ENCODE measurements around the gene UBE3B. TPM values are rescaled to one million over a fixed set of nuclear protein-coding genes. Genes with fewer than 3 reads are reported as not detected.

Gene UBE3B
- total RNA-seq, 1 experiment from 2014 or later, result 3,976 TPM

- Histone ChIP-seq H3K36me3 (peaks cover 68% of the 10 kb centered on the region), H3K27me3 (replicated peaks) (no peaks in the 10 kb centered on the region), H3K9me3 (replicated peaks) (no peaks in the 10 kb centered on the region), H3K4me1 (replicated peaks) (peaks cover 18% of the 10 kb centered on the region), H3K4me3 (no peak overlapping the region), H3K27ac (no peak overlapping the region)
- DNase-seq (ENCODE audit: low read depth in 1 of 2, low spot score in 2 of 2), result no peak
These were observed 46.1 kb downstream of the UBE3B start for GRCh38 chr12:109523504-109523903.

DNA sequence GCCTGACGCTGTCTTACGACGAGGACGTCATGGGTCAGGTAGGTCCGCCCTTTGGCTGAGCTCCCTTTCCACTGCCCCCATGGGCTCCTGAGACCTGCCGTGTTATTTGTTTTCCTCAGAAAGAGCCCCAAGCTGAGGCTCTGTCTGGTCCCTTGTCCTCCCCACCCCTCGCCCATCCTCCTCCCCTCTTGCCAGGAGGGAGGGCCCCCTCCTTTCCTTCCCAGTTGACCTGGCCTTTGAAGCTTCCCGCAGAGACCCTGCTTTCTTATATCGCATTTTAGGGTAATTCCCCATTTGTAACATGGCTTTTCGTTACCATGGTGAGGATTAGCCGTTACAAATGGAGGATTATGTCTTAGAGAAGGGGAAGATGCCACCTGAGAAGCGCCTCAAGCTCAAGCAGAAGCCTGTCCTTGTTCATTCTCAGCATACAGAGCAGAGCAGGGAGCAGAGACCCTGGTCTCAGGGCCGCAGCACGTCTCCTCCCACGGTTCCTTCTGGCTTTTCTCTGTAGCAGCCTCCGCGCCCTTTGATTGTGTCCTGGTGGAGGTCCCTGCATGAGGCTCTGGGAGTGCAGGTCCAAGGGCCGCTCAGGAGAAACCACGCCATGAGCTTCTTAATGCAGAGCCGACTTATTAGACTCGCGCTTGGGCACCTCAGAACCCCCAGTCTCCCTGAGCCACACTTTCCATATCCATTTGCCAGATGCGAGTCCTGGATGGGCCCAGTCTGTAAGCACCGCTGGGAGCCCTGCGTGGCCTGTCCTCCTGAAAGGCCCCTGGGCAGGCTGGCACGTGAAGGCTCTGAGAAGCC is 47.2 kb downstream of the UBE3B start:
- H3K36me3 ChIP-seq, result peaks cover 58% of the 10 kb centered on the region
- DNase-seq (ENCODE audit: low read depth in 1 of 2, low spot score in 2 of 2), result no peak
- H3K9me3 ChIP-seq (replicated peaks), result no peaks in the 10 kb centered on the region
- no peaks in the 10 kb centered on the region for H3K27me3 ChIP-seq (replicated peaks)
- no peak overlapping the region for H3K4me3 ChIP-seq
- H3K4me1 ChIP-seq (replicated peaks), result peaks cover 6% of the 10 kb centered on the region
- no peak overlapping the region for H3K27ac ChIP-seq

DNA sequence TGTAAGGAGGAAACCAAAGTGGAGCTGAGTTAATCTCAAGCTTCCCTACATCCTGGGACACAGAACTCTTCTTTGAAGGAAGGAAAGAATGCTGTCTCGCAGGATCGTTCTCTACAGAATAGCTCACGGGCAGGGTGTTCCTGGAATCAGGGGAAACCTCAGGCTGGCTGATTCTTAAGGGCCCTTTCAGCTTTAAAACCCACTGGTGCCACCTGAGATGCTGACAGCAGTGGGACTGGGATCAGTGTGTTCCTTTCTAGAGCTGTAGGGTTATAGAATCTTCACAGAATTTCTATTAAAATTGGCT is 47.8 kb downstream of the UBE3B start:
- no peaks in the 10 kb centered on the region for H3K27me3 ChIP-seq (replicated peaks)
- H3K4me3 ChIP-seq, result no peak overlapping the region
- peaks cover 56% of the 10 kb centered on the region for H3K36me3 ChIP-seq
- H3K27ac ChIP-seq, result no peak overlapping the region
- no peaks in the 10 kb centered on the region for H3K9me3 ChIP-seq (replicated peaks)
- peaks cover under 1% of the 10 kb centered on the region; the same call in 1 of the 2 replicates for H3K4me1 ChIP-seq (replicated peaks)
- no peak for DNase-seq (ENCODE audit: low read depth in 1 of 2, low spot score in 2 of 2)

DNA sequence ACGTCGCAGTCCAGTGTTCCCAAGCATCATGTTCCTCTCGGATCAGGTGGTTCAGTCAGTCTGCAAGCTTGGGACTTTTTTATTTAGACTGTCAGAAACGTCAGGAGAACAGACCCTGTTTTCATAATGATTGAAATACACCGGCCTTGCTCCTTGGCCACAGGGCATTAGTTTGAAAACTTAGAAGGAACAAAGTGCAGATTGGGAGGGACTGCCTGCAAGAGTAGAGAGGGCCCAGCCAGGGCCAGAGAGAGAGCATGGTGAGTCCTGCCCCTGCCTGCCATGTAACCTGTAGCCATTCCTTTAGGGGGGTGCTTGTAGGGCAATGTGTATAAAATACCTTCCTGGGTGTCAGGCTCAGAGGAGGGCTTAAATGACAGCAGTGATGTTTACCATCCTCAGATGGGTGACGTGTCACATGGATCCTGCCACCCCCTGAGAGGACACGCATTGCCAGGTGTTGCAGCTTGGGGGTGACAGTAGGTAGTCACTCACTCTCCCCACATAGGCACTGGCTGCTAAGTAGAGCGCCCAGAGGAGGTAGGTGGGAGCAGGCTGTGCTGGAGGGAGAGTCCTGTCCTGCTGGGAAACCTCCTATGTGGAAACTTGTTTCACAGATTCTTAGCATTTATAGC is 50.2 kb downstream of the UBE3B start:
- Histone ChIP-seq H3K4me3 (no peak overlapping the region), H3K36me3 (peaks cover 43% of the 10 kb centered on the region), H3K27me3 (replicated peaks) (no peaks in the 10 kb centered on the region), H3K4me1 (replicated peaks) (peaks cover 5% of the 10 kb centered on the region), H3K9me3 (replicated peaks) (no peaks in the 10 kb centered on the region), H3K27ac (no peak overlapping the region)
- DNase-seq (ENCODE audit: low read depth in 1 of 2, low spot score in 2 of 2), result no peak

- Histone ChIP-seq H3K4me3 (no peak overlapping the region), H3K27me3 (replicated peaks) (no peaks in the 10 kb centered on the region), H3K4me1 (replicated peaks) (peaks cover 5% of the 10 kb centered on the region), H3K27ac (no peak overlapping the region), H3K36me3 (peaks cover 34% of the 10 kb centered on the region), H3K9me3 (replicated peaks) (no peaks in the 10 kb centered on the region)
- DNase-seq (ENCODE audit: low read depth in 1 of 2, low spot score in 2 of 2), result no peak
These were observed 52.5 kb downstream of the UBE3B start for GRCh38 chr12:109529691-109530640.

GRCh38 chr12:109531411-109531810 is 54.0 kb downstream of the UBE3B start:
- no peak for DNase-seq (ENCODE audit: low read depth in 1 of 2, low spot score in 2 of 2)
- H3K27ac ChIP-seq, result no peak overlapping the region

GRCh38 chr12:109532721-109533486 is 55.5 kb downstream of the UBE3B start:
- DNase-seq (ENCODE audit: low read depth in 1 of 2, low spot score in 2 of 2), result no peak
- peaks cover 25% of the 10 kb centered on the region for H3K36me3 ChIP-seq
- no peak overlapping the region for H3K4me3 ChIP-seq
- H3K4me1 ChIP-seq (replicated peaks), result peaks cover 5% of the 10 kb centered on the region
- H3K27me3 ChIP-seq (replicated peaks), result no peaks in the 10 kb centered on the region
- no peaks in the 10 kb centered on the region for H3K9me3 ChIP-seq (replicated peaks)
- no peak overlapping the region for H3K27ac ChIP-seq

More at GRCh38 chr12:109531411-109531810, 54.0 kb downstream of the UBE3B start:
- Histone ChIP-seq H3K27me3 (replicated peaks) (no peaks in the 10 kb centered on the region), H3K4me3 (no peak overlapping the region), H3K9me3 (replicated peaks) (no peaks in the 10 kb centered on the region), H3K36me3 (peaks cover 33% of the 10 kb centered on the region), H3K4me1 (replicated peaks) (peaks cover 5% of the 10 kb centered on the region)

GRCh38 chr12:109533487-109533740 is 56.0 kb downstream of the UBE3B start:
- H3K36me3 ChIP-seq, result peaks cover 27% of the 10 kb centered on the region
- DNase-seq (ENCODE audit: low read depth in 1 of 2, low spot score in 2 of 2), result no peak
- no peaks in the 10 kb centered on the region for H3K27me3 ChIP-seq (replicated peaks)
- no peak overlapping the region for H3K27ac ChIP-seq
- H3K9me3 ChIP-seq (replicated peaks), result no peaks in the 10 kb centered on the region
- H3K4me3 ChIP-seq, result no peak overlapping the region
- H3K4me1 ChIP-seq (replicated peaks), result peaks cover 6% of the 10 kb centered on the region

DNA sequence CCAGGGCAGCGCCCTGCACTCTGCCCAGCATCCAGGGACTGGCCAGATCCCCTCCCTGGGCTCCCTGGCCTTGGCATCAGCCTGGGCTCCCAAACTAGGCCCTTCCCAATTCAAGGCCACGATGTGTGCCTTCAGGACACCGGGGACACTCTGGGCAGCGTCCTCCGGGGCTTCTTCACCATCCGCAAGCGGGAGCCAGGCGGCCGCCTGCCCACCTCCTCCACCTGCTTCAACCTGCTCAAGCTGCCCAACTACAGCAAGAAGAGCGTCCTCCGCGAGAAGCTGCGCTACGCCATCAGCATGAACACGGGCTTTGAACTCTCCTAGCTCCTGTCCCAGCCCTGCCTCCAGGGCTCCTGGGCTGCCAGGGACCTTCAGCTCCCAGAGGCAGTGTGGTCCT is 57.0 kb downstream of the UBE3B start:
- DNase-seq (ENCODE audit: low read depth in 1 of 2, low spot score in 2 of 2), result no peak

GRCh38 chr12:109535231-109535862 is 57.9 kb downstream of the UBE3B start:
- Histone ChIP-seq H3K4me1 (replicated peaks) (peaks cover 23% of the 10 kb centered on the region), H3K27me3 (replicated peaks) (no peaks in the 10 kb centered on the region), H3K4me3 (no peak overlapping the region), H3K27ac (no peak overlapping the region), H3K36me3 (peaks cover 24% of the 10 kb centered on the region), H3K9me3 (replicated peaks) (no peaks in the 10 kb centered on the region)
- no peak for DNase-seq (ENCODE audit: low read depth in 1 of 2, low spot score in 2 of 2)

More for the DNA sequence above, 57.0 kb downstream of the UBE3B start:
- Histone ChIP-seq H3K27ac (no peak overlapping the region), H3K4me1 (replicated peaks) (peaks cover 16% of the 10 kb centered on the region), H3K27me3 (replicated peaks) (no peaks in the 10 kb centered on the region), H3K4me3 (no peak overlapping the region), H3K36me3 (peaks cover 29% of the 10 kb centered on the region), H3K9me3 (replicated peaks) (no peaks in the 10 kb centered on the region)

DNA sequence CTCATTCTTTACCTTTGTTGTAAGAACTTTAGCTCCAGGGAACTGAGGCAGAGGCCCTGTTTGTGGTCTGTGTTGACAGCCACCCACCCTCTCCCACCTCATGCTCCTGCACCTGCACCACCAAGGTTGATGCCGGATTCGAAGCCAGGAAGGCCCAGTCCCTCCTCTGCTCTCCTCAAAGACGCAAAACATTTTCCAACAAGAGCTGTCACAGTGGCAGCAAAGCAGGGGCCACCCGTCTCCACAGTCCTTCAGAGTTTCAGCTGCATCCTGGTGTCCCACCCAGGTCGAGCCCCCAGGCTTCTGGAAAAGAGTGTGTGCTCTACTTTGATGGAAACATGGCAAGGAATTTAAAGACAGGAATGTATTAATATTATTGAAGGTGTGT is 58.4 kb downstream of the UBE3B start:
- Histone ChIP-seq H3K36me3 (peaks cover 20% of the 10 kb centered on the region), H3K9me3 (replicated peaks) (no peaks in the 10 kb centered on the region), H3K4me1 (replicated peaks) (peaks cover 23% of the 10 kb centered on the region), H3K27ac (no peak overlapping the region), H3K27me3 (replicated peaks) (no peaks in the 10 kb centered on the region), H3K4me3 (no peak overlapping the region)
- DNase-seq (ENCODE audit: low read depth in 1 of 2, low spot score in 2 of 2), result no peak

DNA sequence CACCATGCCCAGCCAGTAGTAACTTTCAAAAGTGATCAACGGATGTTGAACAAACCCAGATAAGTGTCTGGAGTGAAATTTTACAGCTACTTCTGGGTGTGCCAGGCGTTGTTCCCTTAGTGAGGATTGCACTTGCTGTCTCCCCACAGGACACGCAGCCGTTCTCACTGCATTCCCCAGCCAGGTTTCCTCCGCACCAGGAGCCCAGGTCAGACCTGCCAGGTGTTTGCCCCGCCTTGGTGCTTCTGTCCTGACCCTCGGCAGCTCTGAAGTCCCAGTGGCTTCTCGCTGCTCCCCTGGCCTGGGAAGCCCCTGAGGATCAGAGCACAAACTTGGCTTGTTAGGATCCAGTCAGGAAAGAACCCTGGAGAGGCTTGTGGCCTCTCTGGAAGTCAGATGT is 59.7 kb downstream of the UBE3B start:
- no peak overlapping the region for H3K4me3 ChIP-seq
- DNase-seq (ENCODE audit: low read depth in 1 of 2, low spot score in 2 of 2), result no peak
- peaks cover 17% of the 10 kb centered on the region for H3K36me3 ChIP-seq
- H3K27me3 ChIP-seq (replicated peaks), result no peaks in the 10 kb centered on the region
- no peaks in the 10 kb centered on the region; the same call in 1 of the 2 replicates for H3K9me3 ChIP-seq (replicated peaks)
- H3K27ac ChIP-seq, result no peak overlapping the region
- peaks cover 18% of the 10 kb centered on the region for H3K4me1 ChIP-seq (replicated peaks)
